Left renal cortex interstitium (tissue), 4 donors: ENCODE data around the gene KCNK6. TPM values are rescaled to one million over a fixed set of nuclear protein-coding genes. Genes with fewer than 3 reads are reported as not detected.

ENCODE experiments used
- DNase-seq, 4 donors: peaks; one replicate each; pipeline ENCODE4 v3.0.0-alpha.2; 2013; ENCODE audit warnings: low read depth in 4 of 4, low spot score in 2 of 4, missing footprints in 1 of 4
- polyA plus RNA-seq, 4 donors: library from polyadenylated mRNA; unstranded; fragments of 120-200 nt; gene quantifications; one replicate each; pipeline ENCODE4 v1.2.1, GENCODE V29; 2013; ENCODE audit not compliant: insufficient read length in 4 of 4

Gene KCNK6
- 1 to 10 TPM; 3.2 to 4.1 (median 3.6) TPM for polyA plus RNA-seq

- no peak for DNase-seq
Measured at GRCh38 chr19:38319421-38320258, at the start of gene KCNK6. Gene KCNK6 (plus strand): TSS chr19:38319845. CDS start chr19:38319951, 106 bp downstream.

- DNase-seq = no peak
Measured at GRCh38 chr19:38270587-38271167, 49.0 kb upstream of the KCNK6 start.

GRCh38 chr19:38273499-38273898 is 46.1 kb upstream of the KCNK6 start:
- DNase-seq = no peak

GRCh38 chr19:38274739-38275138 is 44.9 kb upstream of the KCNK6 start:
- no peak for DNase-seq

- no peak for DNase-seq
Measured at GRCh38 chr19:38276942-38277517, 42.6 kb upstream of the KCNK6 start.

- DNase-seq = no peak
Measured at GRCh38 chr19:38277549-38277948, 42.1 kb upstream of the KCNK6 start.

GRCh38 chr19:38277969-38278680 is 41.5 kb upstream of the KCNK6 start:
- no peak for DNase-seq

GRCh38 chr19:38278751-38279150 is 40.9 kb upstream of the KCNK6 start:
- DNase-seq = no peak

- DNase-seq = no peak
Measured at GRCh38 chr19:38280030-38280921, 39.4 kb upstream of the KCNK6 start.

- no peak for DNase-seq
Measured at GRCh38 chr19:38281811-38282566, 37.7 kb upstream of the KCNK6 start.

- no peak for DNase-seq
Measured at GRCh38 chr19:38283271-38283670, 36.4 kb upstream of the KCNK6 start.

- no peak for DNase-seq
Measured at GRCh38 chr19:38284422-38284821, 35.2 kb upstream of the KCNK6 start.

- DNase-seq = no peak
Measured at GRCh38 chr19:38285567-38285966, 34.1 kb upstream of the KCNK6 start.

GRCh38 chr19:38287604-38288003 is 32.0 kb upstream of the KCNK6 start:
- DNase-seq = no peak

- no peak for DNase-seq
Measured at GRCh38 chr19:38288123-38288855, 31.4 kb upstream of the KCNK6 start.

GRCh38 chr19:38289955-38290354 is 29.7 kb upstream of the KCNK6 start:
- no peak for DNase-seq

- DNase-seq = no peak
Measured at GRCh38 chr19:38290631-38291147, 29.0 kb upstream of the KCNK6 start.

- no peak for DNase-seq
Measured at GRCh38 chr19:38291855-38292254, 27.8 kb upstream of the KCNK6 start.
